IMR-90 (cell line): ENCODE measurements around the gene ITPR2.

Experiments
- CEBPB ChIP-seq: IDR thresholded peaks from 2 replicates; pipeline ENCODE4 v1.6.1; 2012; ENCODE audit warnings: low read depth, low read length, improper control_type of control experiment
- CHD1 ChIP-seq: IDR thresholded peaks from 2 replicates; pipeline ENCODE4 v1.6.1; 2012; ENCODE audit warnings: low read depth, low read length, improper control_type of control experiment
- MAFK ChIP-seq: IDR thresholded peaks from 2 replicates; pipeline ENCODE4 v1.6.1; 2012; ENCODE audit warnings: low read depth, low read length, improper control_type of control experiment
- NFE2L2 ChIP-seq: fragments of 150-350 bp; IDR thresholded peaks from 2 replicates; pipeline ENCODE4 v1.6.1; 2016; ENCODE audit warnings: low read depth, mild to moderate bottlenecking, low read length
- POLR2A ChIP-seq: IDR thresholded peaks from 2 replicates; pipeline ENCODE4 v1.6.1; 2012; ENCODE audit warnings: mild to moderate bottlenecking, low read depth, low read length
- RAD21 ChIP-seq: IDR thresholded peaks from 2 replicates; pipeline ENCODE4 v1.6.1; 2012; ENCODE audit warnings: low read length, improper control_type of control experiment
- RFX5 ChIP-seq: IDR thresholded peaks from 2 replicates; pipeline ENCODE4 v1.8.0; 2012; ENCODE audit warnings: low read depth, mild to moderate bottlenecking, low read length, moderate library complexity
- TF ChIP-seq, protein P1 (sequence below): conservative IDR thresholded peaks from 2 replicates; pipeline ENCODE4 v1.5.1; 2012; ENCODE audit warnings: mild to moderate bottlenecking, low read depth, low read length, improper control_type of control experiment

DNA sequence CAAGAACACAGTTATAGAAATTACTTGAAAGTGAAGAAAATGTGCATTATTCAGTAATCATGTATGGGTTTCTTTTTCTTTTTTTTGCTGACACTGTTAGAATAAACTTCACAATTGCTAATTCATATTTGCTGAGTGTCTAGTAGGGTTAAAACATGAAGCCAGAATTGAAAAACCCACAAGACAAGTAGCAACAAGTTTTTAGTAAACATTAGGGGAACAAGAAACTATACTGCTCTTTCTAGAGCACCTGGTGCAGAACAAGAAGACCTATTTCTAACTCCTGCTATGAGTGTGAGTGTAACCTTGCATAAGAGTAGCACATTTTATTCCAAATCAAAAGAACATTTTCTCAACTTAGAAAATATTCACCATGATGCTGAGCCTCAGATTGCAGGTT is 83.2 kb downstream of the ITPR2 start:
- TF ChIP-seq MAFK (peak; percentile 75), NFE2L2 (no peak), CHD1 (no peak), RFX5 (no peak), POLR2A (no peak), CEBPB (no peak), RAD21 (no peak)
- TF ChIP-seq, protein P1, sequence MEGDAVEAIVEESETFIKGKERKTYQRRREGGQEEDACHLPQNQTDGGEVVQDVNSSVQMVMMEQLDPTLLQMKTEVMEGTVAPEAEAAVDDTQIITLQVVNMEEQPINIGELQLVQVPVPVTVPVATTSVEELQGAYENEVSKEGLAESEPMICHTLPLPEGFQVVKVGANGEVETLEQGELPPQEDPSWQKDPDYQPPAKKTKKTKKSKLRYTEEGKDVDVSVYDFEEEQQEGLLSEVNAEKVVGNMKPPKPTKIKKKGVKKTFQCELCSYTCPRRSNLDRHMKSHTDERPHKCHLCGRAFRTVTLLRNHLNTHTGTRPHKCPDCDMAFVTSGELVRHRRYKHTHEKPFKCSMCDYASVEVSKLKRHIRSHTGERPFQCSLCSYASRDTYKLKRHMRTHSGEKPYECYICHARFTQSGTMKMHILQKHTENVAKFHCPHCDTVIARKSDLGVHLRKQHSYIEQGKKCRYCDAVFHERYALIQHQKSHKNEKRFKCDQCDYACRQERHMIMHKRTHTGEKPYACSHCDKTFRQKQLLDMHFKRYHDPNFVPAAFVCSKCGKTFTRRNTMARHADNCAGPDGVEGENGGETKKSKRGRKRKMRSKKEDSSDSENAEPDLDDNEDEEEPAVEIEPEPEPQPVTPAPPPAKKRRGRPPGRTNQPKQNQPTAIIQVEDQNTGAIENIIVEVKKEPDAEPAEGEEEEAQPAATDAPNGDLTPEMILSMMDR: no peak
